RKO (cell line): ENCODE data around the gene APOL2.
"Not testable (repeated sequence)": the region's sequence is repeated elsewhere in the genome, so short reads cannot be mapped to it uniquely, and the experiment has no call there.

Experiments
- DNase-seq: peaks from one replicate; pipeline ENCODE4 v3.0.0-alpha.2; 2016; ENCODE audit warnings: low spot score

APOL2 gene

GRCh38 chr22:36238373-36239149 is 766 bp downstream of the APOL2 start:
- no peak for DNase-seq

- DNase-seq: no peak
Measured at GRCh38 chr22:36237462-36238372, 1.6 kb downstream of the APOL2 start.

GRCh38 chr22:36236388-36237319 is 2.7 kb downstream of the APOL2 start:
- DNase-seq: no peak

GRCh38 chr22:36235585-36235984 is 3.7 kb downstream of the APOL2 start:
- DNase-seq: no peak

- DNase-seq: no peak
Measured at GRCh38 chr22:36234919-36235318, 4.4 kb downstream of the APOL2 start.

GRCh38 chr22:36234213-36234612 is 5.1 kb downstream of the APOL2 start:
- DNase-seq: no peak

GRCh38 chr22:36233796-36234195 is 5.5 kb downstream of the APOL2 start:
- peak; percentile 20 for DNase-seq

- DNase-seq: no peak
Measured at GRCh38 chr22:36232715-36233401, 6.5 kb downstream of the APOL2 start.

- DNase-seq: not testable (repeated sequence)
Measured at GRCh38 chr22:36231051-36231450, 8.3 kb downstream of the APOL2 start.

GRCh38 chr22:36229649-36230048 is 9.7 kb downstream of the APOL2 start:
- DNase-seq: not testable (repeated sequence)

- no peak for DNase-seq
Measured at GRCh38 chr22:36228944-36229343, 10.4 kb downstream of the APOL2 start.

GRCh38 chr22:36228369-36228768 is 11.0 kb downstream of the APOL2 start:
- not testable (repeated sequence) for DNase-seq

GRCh38 chr22:36227806-36228205 is 11.5 kb downstream of the APOL2 start:
- no peak for DNase-seq

GRCh38 chr22:36227396-36227795 is 11.9 kb downstream of the APOL2 start:
- DNase-seq: no peak

- DNase-seq: no peak
Measured at GRCh38 chr22:36226189-36226588, 13.1 kb downstream of the APOL2 start.

GRCh38 chr22:36225333-36225922 is 13.9 kb downstream of the APOL2 start:
- DNase-seq: no peak

GRCh38 chr22:36224245-36224644 is 15.1 kb downstream of the APOL2 start:
- DNase-seq: no peak

GRCh38 chr22:36223504-36223903 is 15.8 kb downstream of the APOL2 start:
- DNase-seq: no peak

- no peak for DNase-seq
Measured at GRCh38 chr22:36222887-36223450, 16.4 kb downstream of the APOL2 start.
